Measurements from ENCODE around the gene DRG1.

Gene DRG1

GRCh38 chr22:31461699-31462098 is 62.3 kb downstream of the DRG1 start:
- H3K4me1 ChIP-seq (ENCODE audit: control insufficient read depth, low read length), result no peaks in the 10 kb centered on the region
- H3K9me2 ChIP-seq (replicated peaks; ENCODE audit: control insufficient read depth, low read length), result no peaks in the 10 kb centered on the region
- H3K27ac ChIP-seq (ENCODE audit: low read depth, low read length), result no peak overlapping the region
- no peak overlapping the region for H3K4me3 ChIP-seq (ENCODE audit: low read length)
- H3K36me3 ChIP-seq (ENCODE audit: control insufficient read depth, low read length), result peaks cover 79% of the 10 kb centered on the region
- H3K27me3 ChIP-seq (ENCODE audit: control insufficient read depth, low read length), result no peaks in the 10 kb centered on the region
- 0 out of 2 replicates have a peak, but pooled peaks cover 3% of the 10 kb centered on the region for H4K20me1 ChIP-seq (ENCODE audit: control insufficient read depth, insufficient read depth, low read depth, low read length)
- H3K4me2 ChIP-seq (ENCODE audit: low read length), result no peak overlapping the region
- H3F3A ChIP-seq (ENCODE audit: control insufficient read depth, insufficient read depth), result no peaks in the 10 kb centered on the region
- TF ChIP-seq CTCF (IDR thresholded peaks at IDR 0.05; ENCODE audit: low read depth, low read length, poor library complexity, severe bottlenecking) (no peak), EZH2phosphoT487 (IDR thresholded peaks at IDR 0.05; ENCODE audit: borderline replicate concordance, low read length) (no peak)
- peaks cover 17% of the 10 kb centered on the region for H3K79me2 ChIP-seq (ENCODE audit: control insufficient read depth, low read length)
- no peaks in the 10 kb centered on the region for H3K9me3 ChIP-seq (ENCODE audit: control insufficient read depth, insufficient read depth, low read length)

GRCh38 chr22:31465307-31465706 is 65.9 kb downstream of the DRG1 start:
- Histone ChIP-seq H3K27me3 (ENCODE audit: control insufficient read depth, low read length) (no peaks in the 10 kb centered on the region), H3K36me3 (ENCODE audit: control insufficient read depth, low read length) (peaks cover 77% of the 10 kb centered on the region), H3K4me2 (ENCODE audit: low read length) (no peak overlapping the region), H3F3A (ENCODE audit: control insufficient read depth, insufficient read depth) (no peaks in the 10 kb centered on the region; the same call in 1 of the 2 replicates), H3K79me2 (ENCODE audit: control insufficient read depth, low read length) (peaks cover 34% of the 10 kb centered on the region), H3K27ac (ENCODE audit: low read depth, low read length) (no peak overlapping the region), H3K9me2 (replicated peaks; ENCODE audit: control insufficient read depth, low read length) (no peaks in the 10 kb centered on the region), H3K4me3 (ENCODE audit: low read length) (no peak overlapping the region), H3K9me3 (ENCODE audit: control insufficient read depth, insufficient read depth, low read length) (no peaks in the 10 kb centered on the region), H3K4me1 (ENCODE audit: control insufficient read depth, low read length) (no peaks in the 10 kb centered on the region), H4K20me1 (ENCODE audit: control insufficient read depth, insufficient read depth, low read depth, low read length) (0 out of 2 replicates have a peak, but pooled peaks cover 3% of the 10 kb centered on the region)
- TF ChIP-seq EZH2phosphoT487 (IDR thresholded peaks at IDR 0.05; ENCODE audit: borderline replicate concordance, low read length) (no peak), CTCF (IDR thresholded peaks at IDR 0.05; ENCODE audit: low read depth, low read length, poor library complexity, severe bottlenecking) (no peak)

- Histone ChIP-seq H3K9me2 (replicated peaks; ENCODE audit: control insufficient read depth, low read length) (no peaks in the 10 kb centered on the region), H3K27ac (ENCODE audit: low read depth, low read length) (no peak overlapping the region), H3F3A (ENCODE audit: control insufficient read depth, insufficient read depth) (peaks cover 6% of the 10 kb centered on the region; the same call in 1 of the 2 replicates), H3K27me3 (ENCODE audit: control insufficient read depth, low read length) (no peaks in the 10 kb centered on the region), H3K4me1 (ENCODE audit: control insufficient read depth, low read length) (peaks cover 17% of the 10 kb centered on the region), H3K9me3 (ENCODE audit: control insufficient read depth, insufficient read depth, low read length) (no peaks in the 10 kb centered on the region), H3K4me2 (ENCODE audit: low read length) (no peak overlapping the region), H3K4me3 (ENCODE audit: low read length) (no peak overlapping the region), H3K36me3 (ENCODE audit: control insufficient read depth, low read length) (peaks cover 81% of the 10 kb centered on the region), H4K20me1 (ENCODE audit: control insufficient read depth, insufficient read depth, low read depth, low read length) (0 out of 2 replicates have a peak, but pooled peaks cover 4% of the 10 kb centered on the region), H3K79me2 (ENCODE audit: control insufficient read depth, low read length) (peaks cover 70% of the 10 kb centered on the region)
- TF ChIP-seq CTCF (IDR thresholded peaks at IDR 0.05; ENCODE audit: low read depth, low read length, poor library complexity, severe bottlenecking) (no peak), EZH2phosphoT487 (IDR thresholded peaks at IDR 0.05; ENCODE audit: borderline replicate concordance, low read length) (no peak)
These were observed 75.3 kb downstream of the DRG1 start for GRCh38 chr22:31474743-31475142.
